ENCODE data around the gene FASTK. TPM values are rescaled to one million over a fixed set of nuclear protein-coding genes. Genes with fewer than 3 reads are reported as not detected.
A peak's percentile ranks its signal among the peaks of the same experiment; 100 is the strongest.

FASTK gene
- total RNA-seq, 4 donors from 2014 or later: 43.0 to 83.6 (median 75.9) TPM

DNA sequence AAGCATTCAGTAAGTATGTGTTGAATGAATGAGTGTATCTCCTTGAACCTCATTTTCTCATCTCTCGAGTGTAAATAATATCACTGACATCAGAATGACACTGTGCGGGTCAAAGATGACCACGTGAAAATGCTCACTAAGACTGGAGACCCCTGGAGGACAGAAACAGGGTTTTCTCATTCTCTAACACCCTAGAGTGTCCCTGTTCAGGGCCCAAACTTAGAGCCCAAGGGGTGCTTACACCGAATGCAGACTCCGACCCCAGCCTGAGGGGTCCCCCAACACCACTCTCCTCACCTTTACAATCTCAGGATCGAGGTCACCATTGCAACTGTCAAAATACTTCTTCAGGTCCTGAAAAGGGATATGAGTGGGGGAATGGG lies 24.3 kb downstream of the FASTK start:
- TF ChIP-seq, protein P1, sequence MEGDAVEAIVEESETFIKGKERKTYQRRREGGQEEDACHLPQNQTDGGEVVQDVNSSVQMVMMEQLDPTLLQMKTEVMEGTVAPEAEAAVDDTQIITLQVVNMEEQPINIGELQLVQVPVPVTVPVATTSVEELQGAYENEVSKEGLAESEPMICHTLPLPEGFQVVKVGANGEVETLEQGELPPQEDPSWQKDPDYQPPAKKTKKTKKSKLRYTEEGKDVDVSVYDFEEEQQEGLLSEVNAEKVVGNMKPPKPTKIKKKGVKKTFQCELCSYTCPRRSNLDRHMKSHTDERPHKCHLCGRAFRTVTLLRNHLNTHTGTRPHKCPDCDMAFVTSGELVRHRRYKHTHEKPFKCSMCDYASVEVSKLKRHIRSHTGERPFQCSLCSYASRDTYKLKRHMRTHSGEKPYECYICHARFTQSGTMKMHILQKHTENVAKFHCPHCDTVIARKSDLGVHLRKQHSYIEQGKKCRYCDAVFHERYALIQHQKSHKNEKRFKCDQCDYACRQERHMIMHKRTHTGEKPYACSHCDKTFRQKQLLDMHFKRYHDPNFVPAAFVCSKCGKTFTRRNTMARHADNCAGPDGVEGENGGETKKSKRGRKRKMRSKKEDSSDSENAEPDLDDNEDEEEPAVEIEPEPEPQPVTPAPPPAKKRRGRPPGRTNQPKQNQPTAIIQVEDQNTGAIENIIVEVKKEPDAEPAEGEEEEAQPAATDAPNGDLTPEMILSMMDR (IDR thresholded peaks at IDR 0.05): no peak
- 86 to 97% methylated on average over 4 to 6 of the region's 6 CpGs for WGBS, 2 donors
- no peak overlapping the region for H3K4me3 ChIP-seq
- peaks cover 0 to 16% (median 0%) of the 10 kb centered on the region in 3 donors for H3K36me3 ChIP-seq
- no peak for DNase-seq
- H3K27me3 ChIP-seq: peaks cover 0 to 4% (median 0%) of the 10 kb centered on the region in 4 donors
- intact Hi-C loops (cut with DNase I): no loop called here
- H3K9me3 ChIP-seq: no peaks in the 10 kb centered on the region
- H3K4me1 ChIP-seq: peaks cover 27 to 43% (median 43%) of the 10 kb centered on the region in 3 donors
- no peak overlapping the region for H3K27ac ChIP-seq

DNA sequence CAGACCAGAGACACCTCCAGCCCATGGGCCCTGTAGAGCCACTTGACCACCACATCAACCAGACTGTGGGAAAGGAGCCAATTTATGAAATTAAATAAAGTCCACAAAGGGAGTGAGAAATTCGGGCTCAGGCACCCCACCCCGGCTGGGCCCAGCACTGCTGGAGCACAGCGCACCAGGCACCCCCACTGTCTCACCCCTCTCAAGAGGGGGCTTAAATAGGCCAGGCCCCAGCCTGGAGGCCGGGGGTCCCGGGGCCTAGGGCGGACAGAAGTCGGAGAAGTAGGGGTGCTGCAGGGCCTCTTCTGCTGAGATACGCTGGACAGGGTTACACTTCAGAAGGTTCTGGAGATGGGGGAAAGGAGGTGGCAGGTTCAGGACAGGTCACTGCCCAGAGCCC lies 26.9 kb downstream of the FASTK start:
- TF ChIP-seq, protein P1 (IDR thresholded peaks at IDR 0.05): no peak
- TF ChIP-seq POLR2A (IDR thresholded peaks at IDR 0.05): no peak
- 88 to 89% methylated on average over 5 to 8 of the region's 8 CpGs for WGBS, 2 donors
- Histone ChIP-seq H3K4me3 (no peak overlapping the region), H3K4me1 (peaks cover 18 to 30% (median 29%) of the 10 kb centered on the region in 3 donors), H3K27ac (no peak overlapping the region), H3K9me3 (no peaks in the 10 kb centered on the region), H3K36me3 (peaks cover 0 to 16% (median 0%) of the 10 kb centered on the region in 3 donors), H3K27me3 (peaks cover 0 to 19% (median 0%) of the 10 kb centered on the region in 4 donors)
- DNase-seq: no peak
- intact Hi-C loops (cut with DNase I): no loop called here

DNA sequence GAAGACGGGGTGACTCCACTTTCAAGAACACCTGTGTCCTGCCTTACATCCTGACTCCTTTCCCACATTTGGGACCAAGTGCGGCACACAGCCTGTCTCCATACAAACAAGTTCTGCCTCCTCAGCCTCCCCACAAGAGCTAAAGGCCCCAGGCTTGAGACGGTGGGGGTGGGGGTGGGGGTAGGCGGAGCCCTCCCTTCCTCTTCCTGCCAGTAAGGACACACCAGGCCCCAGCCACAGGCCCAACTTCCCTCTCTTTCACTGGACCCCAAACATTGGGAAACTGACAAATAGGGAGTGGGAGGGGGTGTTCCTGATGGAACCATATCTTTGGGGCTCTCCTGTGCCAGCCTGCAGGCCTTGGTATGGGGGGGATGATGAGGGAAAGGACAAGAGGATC lies 27.5 kb downstream of the FASTK start:
- no peaks in the 10 kb centered on the region for H3K9me3 ChIP-seq
- intact Hi-C loops (cut with DNase I): no loop called here
- peaks cover 0 to 19% (median 0%) of the 10 kb centered on the region in 4 donors for H3K27me3 ChIP-seq
- peaks cover 14 to 24% (median 23%) of the 10 kb centered on the region in 3 donors for H3K4me1 ChIP-seq
- no peak overlapping the region for H3K27ac ChIP-seq
- H3K36me3 ChIP-seq: peaks cover 0 to 16% (median 0%) of the 10 kb centered on the region in 3 donors
- no peak for DNase-seq
- H3K4me3 ChIP-seq: no peak overlapping the region
- WGBS, 2 donors: 81 to 90% methylated on average over 2 of the region's 4 CpGs
- TF ChIP-seq POLR2A (IDR thresholded peaks at IDR 0.05): no peak
- TF ChIP-seq, protein P1 (IDR thresholded peaks at IDR 0.05): no peak

DNA sequence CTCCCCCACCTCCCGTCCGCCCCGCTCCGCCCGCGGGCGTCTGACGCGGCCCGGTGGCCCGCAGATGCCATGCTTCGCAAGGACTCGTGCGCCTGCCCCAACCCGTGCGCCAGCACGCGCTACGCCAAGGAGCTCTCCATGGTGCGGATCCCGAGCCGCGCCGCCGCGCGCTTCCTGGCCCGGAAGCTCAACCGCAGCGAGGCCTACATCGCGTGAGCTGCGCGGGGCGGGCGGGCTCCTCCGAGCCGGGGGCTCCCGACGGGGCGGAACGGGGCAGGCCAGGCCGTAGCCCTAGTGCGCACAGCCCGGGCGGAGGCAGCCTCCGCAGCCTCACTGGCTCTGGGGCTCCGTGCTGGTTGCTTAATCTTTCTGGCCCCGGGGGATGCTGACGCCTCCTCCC lies 29.5 kb downstream of the FASTK start:
- no peak for TF ChIP-seq POLR2A (IDR thresholded peaks at IDR 0.05)
- TF ChIP-seq, protein P1 (IDR thresholded peaks at IDR 0.05): no peak
- H3K27ac ChIP-seq: no peak overlapping the region
- peaks cover 0 to 17% (median 0%) of the 10 kb centered on the region in 3 donors for H3K36me3 ChIP-seq
- intact Hi-C loops (cut with DNase I): no loop called here
- 0 to 38% methylated on average over 3 to 10 of the region's 50 CpGs for WGBS, 2 donors
- H3K4me3 ChIP-seq: peak overlapping the region in 2 of 4 donors; percentile 5 to 41
- no peak for DNase-seq
- H3K27me3 ChIP-seq: peaks cover 0 to 19% (median 0%) of the 10 kb centered on the region in 4 donors
- no peaks in the 10 kb centered on the region for H3K9me3 ChIP-seq
- peaks cover 10 to 24% (median 11%) of the 10 kb centered on the region in 3 donors for H3K4me1 ChIP-seq

DNA sequence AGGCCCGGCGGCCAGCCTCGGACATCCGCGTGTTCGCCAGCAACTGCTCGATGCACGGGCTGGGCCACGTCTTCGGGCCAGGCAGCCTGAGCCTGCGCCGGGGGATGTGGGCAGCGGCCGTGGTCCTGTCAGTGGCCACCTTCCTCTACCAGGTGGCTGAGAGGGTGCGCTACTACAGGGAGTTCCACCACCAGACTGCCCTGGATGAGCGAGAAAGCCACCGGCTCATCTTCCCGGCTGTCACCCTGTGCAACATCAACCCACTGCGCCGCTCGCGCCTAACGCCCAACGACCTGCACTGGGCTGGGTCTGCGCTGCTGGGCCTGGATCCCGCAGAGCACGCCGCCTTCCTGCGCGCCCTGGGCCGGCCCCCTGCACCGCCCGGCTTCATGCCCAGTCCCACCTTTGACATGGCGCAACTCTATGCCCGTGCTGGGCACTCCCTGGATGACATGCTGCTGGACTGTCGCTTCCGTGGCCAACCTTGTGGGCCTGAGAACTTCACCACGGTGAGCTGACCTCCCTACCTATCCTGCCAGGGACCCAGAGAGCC lies 31.6 kb downstream of the FASTK start:
- Histone ChIP-seq H3K9me3 (no peaks in the 10 kb centered on the region), H3K27me3 (peaks cover 0 to 19% (median 0%) of the 10 kb centered on the region in 4 donors), H3K36me3 (peaks cover 0 to 31% (median 0%) of the 10 kb centered on the region in 3 donors), H3K4me1 (peaks cover 10 to 24% (median 11%) of the 10 kb centered on the region in 3 donors), H3K27ac (no peak overlapping the region), H3K4me3 (no peak overlapping the region)
- no peak for TF ChIP-seq POLR2A (IDR thresholded peaks at IDR 0.05)
- TF ChIP-seq, protein P1 (IDR thresholded peaks at IDR 0.05): no peak
- DNase-seq: no peak
- intact Hi-C loops (cut with DNase I): no loop called here
- 87 to 93% methylated on average over 18 of the region's 38 CpGs for WGBS, 2 donors
